ENCODE results near the gene LDLRAD3. TPM values are rescaled to one million over a fixed set of nuclear protein-coding genes. Genes with fewer than 3 reads are reported as not detected.

LDLRAD3 gene
- total RNA-seq, 2 experiments from 2014 or later, result 0.22 to 0.59 TPM

- no peak for TF ChIP-seq CTCF (IDR thresholded peaks at IDR 0.05)
- CTCF ChIA-PET, result no interaction called here
- intact Hi-C loops (cut with micrococcal nuclease), result no loop called here
- DNase-seq (no peak), ATAC-seq (no peak)
- peaks cover 6% of the 10 kb centered on the region for H3K27me3 Mint-ChIP-seq
- H3K36me3 Mint-ChIP-seq (ENCODE audit: low read depth), result no peaks in the 10 kb centered on the region
- H3K4me3 Mint-ChIP-seq, result no peak overlapping the region
- H3K4me1 Mint-ChIP-seq (ENCODE audit: low read depth), result no peaks in the 10 kb centered on the region
- H3K9me3 Mint-ChIP-seq, result peaks cover 4% of the 10 kb centered on the region
- no peak overlapping the region for H3K27ac Mint-ChIP-seq
- POLR2A ChIA-PET, result no interaction called here
Observed at GRCh38 chr11:36065436-36065835, 121.6 kb downstream of the LDLRAD3 start.

GRCh38 chr11:36066891-36067290 is 123.0 kb downstream of the LDLRAD3 start:
- no peak overlapping the region for H3K4me3 Mint-ChIP-seq
- no peak overlapping the region for H3K27ac Mint-ChIP-seq
- H3K4me1 Mint-ChIP-seq (ENCODE audit: low read depth), result no peaks in the 10 kb centered on the region
- peaks cover 7% of the 10 kb centered on the region for H3K27me3 Mint-ChIP-seq
- H3K9me3 Mint-ChIP-seq, result peaks cover 4% of the 10 kb centered on the region
- ATAC-seq (no peak), DNase-seq (no peak)
- intact Hi-C loops (cut with micrococcal nuclease), result no loop called here
- no peaks in the 10 kb centered on the region for H3K36me3 Mint-ChIP-seq (ENCODE audit: low read depth)
- ChIA-PET CTCF (no interaction called here), POLR2A (no interaction called here)
- TF ChIP-seq CTCF (IDR thresholded peaks at IDR 0.05), result no peak

- H3K27me3 Mint-ChIP-seq, result peaks cover 2% of the 10 kb centered on the region
- TF ChIP-seq CTCF (IDR thresholded peaks at IDR 0.05), result no peak
- POLR2A ChIA-PET, result no interaction called here
- no peak overlapping the region for H3K4me3 Mint-ChIP-seq
- DNase-seq (no peak), ATAC-seq (no peak)
- H3K4me1 Mint-ChIP-seq (ENCODE audit: low read depth), result no peaks in the 10 kb centered on the region
- peaks cover 4% of the 10 kb centered on the region for H3K9me3 Mint-ChIP-seq
- CTCF ChIA-PET, result no interaction called here
- no peak overlapping the region for H3K27ac Mint-ChIP-seq
- intact Hi-C loops (cut with micrococcal nuclease), result no loop called here
- H3K36me3 Mint-ChIP-seq (ENCODE audit: low read depth), result no peaks in the 10 kb centered on the region
Observed at GRCh38 chr11:36069576-36070212, 125.8 kb downstream of the LDLRAD3 start.

GRCh38 chr11:36070213-36070953 is 126.5 kb downstream of the LDLRAD3 start:
- Mint-ChIP-seq H3K27ac (no peak overlapping the region), H3K27me3 (peaks cover 1% of the 10 kb centered on the region), H3K4me1 (ENCODE audit: low read depth) (no peaks in the 10 kb centered on the region), H3K4me3 (no peak overlapping the region), H3K9me3 (peaks cover 4% of the 10 kb centered on the region), H3K36me3 (ENCODE audit: low read depth) (no peaks in the 10 kb centered on the region)
- intact Hi-C loops (cut with micrococcal nuclease), result no loop called here
- DNase-seq (no peak), ATAC-seq (no peak)
- TF ChIP-seq CTCF (IDR thresholded peaks at IDR 0.05), result no peak
- CTCF ChIA-PET, result no interaction called here
- POLR2A ChIA-PET, result no interaction called here

GRCh38 chr11:36070954-36071330 is 127.1 kb downstream of the LDLRAD3 start:
- DNase-seq (no peak), ATAC-seq (no peak)
- ChIA-PET POLR2A (no interaction called here), CTCF (interaction anchor here (0.8 kb wide), 1 partner anchor 550 kb away, joined by 3 read pairs; no protein-coding TSS in a partner anchor)
- no peaks in the 10 kb centered on the region for H3K4me1 Mint-ChIP-seq (ENCODE audit: low read depth)
- peaks cover 1% of the 10 kb centered on the region for H3K27me3 Mint-ChIP-seq
- no peak for TF ChIP-seq CTCF (IDR thresholded peaks at IDR 0.05)
- no peak overlapping the region for H3K27ac Mint-ChIP-seq
- no peak overlapping the region for H3K4me3 Mint-ChIP-seq
- intact Hi-C loops (cut with micrococcal nuclease), result no loop called here
- H3K36me3 Mint-ChIP-seq (ENCODE audit: low read depth), result no peaks in the 10 kb centered on the region
- H3K9me3 Mint-ChIP-seq, result peaks cover 4% of the 10 kb centered on the region

Measured in activated CD8-positive, alpha-beta T cell treated with anti-CD3 and anti-CD28 coated beads for 36 hours (primary cell).